Measurements from ENCODE around the gene ARHGAP45. TPM values are rescaled to one million over a fixed set of nuclear protein-coding genes. Genes with fewer than 3 reads are reported as not detected.

Gene ARHGAP45
- total and polyA plus RNA-seq, 2 of the 8 experiments (the other 6 are each of a cell fraction or from before 2014, with no cell fraction given) = 31.4 to 41.8 TPM

DNA sequence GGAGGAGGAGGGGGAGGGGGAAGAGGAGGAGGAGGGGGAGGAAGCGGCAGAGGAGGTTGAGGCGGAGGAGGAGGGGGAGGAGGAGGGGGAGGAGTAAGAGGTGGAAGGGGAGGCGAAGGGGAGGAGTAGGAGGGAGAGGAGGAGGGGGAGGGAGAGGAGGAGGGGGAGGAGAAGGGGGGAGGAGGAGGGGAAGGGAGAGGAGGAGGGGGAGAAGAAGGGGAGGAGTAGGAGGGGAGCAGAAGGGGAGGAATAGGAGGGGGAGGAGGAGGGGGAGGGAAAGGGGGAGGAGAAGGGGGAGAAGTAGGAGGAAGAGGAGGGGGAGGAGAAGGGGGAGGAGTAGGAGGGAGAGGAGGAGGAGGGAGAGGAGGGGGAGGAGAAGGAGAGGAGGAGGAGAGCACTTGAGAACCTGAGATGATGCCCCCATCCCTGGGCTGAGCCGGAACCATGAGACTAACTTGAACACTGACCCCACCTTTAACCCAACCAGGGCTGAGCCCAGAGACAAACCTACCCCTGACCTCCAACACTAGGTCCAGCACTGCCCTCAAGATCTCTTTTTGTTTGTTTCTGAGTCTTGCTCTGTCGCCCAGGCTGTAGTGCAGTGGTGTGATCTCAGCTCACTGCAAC is 14.5 kb upstream of the ARHGAP45 start:
- H2BK20ac ChIP-seq (ENCODE audit: low read length) = no peak overlapping the region
- no peaks in the 10 kb centered on the region for H3K79me1 ChIP-seq (ENCODE audit: low read depth, low read length)
- H3K23ac ChIP-seq (ENCODE audit: insufficient read length) = no peak overlapping the region
- H3K27ac ChIP-seq (ENCODE audit: low read depth, low read length) = no peak overlapping the region
- no peak overlapping the region for H2AK5ac ChIP-seq (ENCODE audit: low read depth, low read length)
- peaks cover 0 to 31% (median 8%) of the 10 kb centered on the region in 4 experiments; a peak in 6 of 8 replicates for H3K36me3 ChIP-seq (ENCODE audit: control insufficient read depth in 2 of 4, insufficient read depth in 4 of 4, low read length in 3 of 4)
- no peak overlapping the region for H3K4me2 ChIP-seq (ENCODE audit: insufficient read depth in 1 of 2, low read depth in 2 of 2, low read length in 2 of 2)
- FAIRE-seq (no peak), DNase-seq (ENCODE audit: low read depth in 1 of 2, low spot score in 2 of 2) (no peak)
- no peaks in the 10 kb centered on the region for H3K4me1 ChIP-seq (replicated peaks in 1 of 4; ENCODE audit: control insufficient read depth in 3 of 4, insufficient read depth in 4 of 4, low read length in 3 of 4)
- no peak overlapping the region for H2BK120ac ChIP-seq (replicated peaks; ENCODE audit: low read depth, low read length)
- H3K4me3 ChIP-seq (ENCODE audit: extremely low read depth in 1 of 4, insufficient read depth in 2 of 4, low read depth in 3 of 4, low read length in 4 of 4) = no peak overlapping the region
- H4K91ac ChIP-seq (replicated peaks; ENCODE audit: insufficient read length, low read length) = no peak overlapping the region
- no peak overlapping the region for H3K14ac ChIP-seq (ENCODE audit: insufficient read length)
- no peak overlapping the region for H3K18ac ChIP-seq (ENCODE audit: extremely low read depth, low read length)
- no peak overlapping the region for H2BK12ac ChIP-seq (ENCODE audit: low read depth, low read length)
- no peaks in the 10 kb centered on the region; a peak in 1 of 7 replicates for H3K27me3 ChIP-seq (replicated peaks in 1 of 4; ENCODE audit: control insufficient read depth in 3 of 4, extremely low read depth in 1 of 4, insufficient read depth in 3 of 4, low read length in 3 of 4)
- WGBS, 2 experiments (ENCODE audit: extremely low coverage in 1 of 2, insufficient coverage in 1 of 2, insufficient read length in 1 of 2, insufficient replicate concordance in 2 of 2, low coverage in 1 of 2, low lambda C conversion rate in 2 of 2, missing lambda C conversion rate in 1 of 2) = 86% methylated on average over 2 of the region's 5 CpGs; no CpG with 5 or more reads in 1 of the 2 experiments
- no peak overlapping the region for H3K9ac ChIP-seq (replicated peaks in 1 of 4; ENCODE audit: extremely low read depth in 1 of 4, low read depth in 3 of 4, low read length in 3 of 4)
- H4K20me1 ChIP-seq (replicated peaks in 1 of 2; ENCODE audit: control insufficient read depth in 1 of 2, insufficient read depth in 2 of 2, low read length in 2 of 2) = no peaks in the 10 kb centered on the region
- H4K8ac ChIP-seq (ENCODE audit: extremely low read depth, insufficient read depth, low read length) = no peak overlapping the region
- H3K4ac ChIP-seq (replicated peaks; ENCODE audit: insufficient read length, low read depth, low read length) = no peak overlapping the region
- peaks cover 19 to 41% of the 10 kb centered on the region in 2 experiments for H3K9me3 ChIP-seq (ENCODE audit: insufficient read depth in 2 of 2, low read depth in 1 of 2, low read length in 1 of 2)
- ChIA-PET POLR2A (ENCODE audit: partially characterized antibody) (interaction anchor here (1.1 to 1.5 kb wide), 5 partner anchors 8 to 36 kb away, joined by 3 to 4 read pairs (median 3); no protein-coding TSS in a partner anchor), CTCF (ENCODE audit: partially characterized antibody) (no interaction called here)
- no peak overlapping the region for H4K5ac ChIP-seq (ENCODE audit: insufficient read length, low read depth, low read length)
- no peak overlapping the region for H2BK15ac ChIP-seq (ENCODE audit: low read length)
- peaks cover 3% of the 10 kb centered on the region; the same call in 1 of the 2 replicates for H3K23me2 ChIP-seq (ENCODE audit: low read depth, low read length)
- no peak overlapping the region for H2AFZ ChIP-seq (ENCODE audit: low read length)
- H3K56ac ChIP-seq (replicated peaks; ENCODE audit: insufficient read length, low read depth, low read length) = no peak overlapping the region
- H2BK5ac ChIP-seq (ENCODE audit: low read depth, low read length) = no peak overlapping the region
- no peaks in the 10 kb centered on the region for H3K79me2 ChIP-seq (ENCODE audit: control insufficient read depth in 1 of 2, insufficient read depth in 2 of 2, low read length in 2 of 2)
- TF ChIP-seq EP300 (IDR thresholded peaks at IDR 0.05; ENCODE audit: borderline replicate concordance in 1 of 2, low read depth in 2 of 2, low read length in 2 of 2) = no peak
- TF ChIP-seq SAP30 (IDR thresholded peaks at IDR 0.05; ENCODE audit: insufficient read depth, insufficient replicate concordance, low read length) = no peak
- TF ChIP-seq KDM4A (IDR thresholded peaks at IDR 0.05; ENCODE audit: low read depth, low read length, severe bottlenecking) = no peak
- no peak for TF ChIP-seq MAX (IDR thresholded peaks at IDR 0.05)
- TF ChIP-seq BRCA1 (IDR thresholded peaks at IDR 0.05; ENCODE audit: low read depth, low read length) = no peak
- no peak for TF ChIP-seq RXRA (IDR thresholded peaks at IDR 0.05; ENCODE audit: insufficient read depth, low read depth, low read length)
- TF ChIP-seq CBX5 (IDR thresholded peaks at IDR 0.05; ENCODE audit: low read depth, low read length) = no peak
- TF ChIP-seq TCF12 (IDR thresholded peaks at IDR 0.05; ENCODE audit: low read depth, low read length) = no peak
- TF ChIP-seq POU5F1 (IDR thresholded peaks at IDR 0.05; ENCODE audit: low read depth, low read length) = no peak
- TF ChIP-seq POLR2A (IDR thresholded peaks at IDR 0.05; ENCODE audit: control extremely low read depth in 1 of 2, low read depth in 2 of 2, low read length in 2 of 2) = no peak
- TF ChIP-seq ZNF274 (IDR thresholded peaks at IDR 0.05; ENCODE audit: borderline replicate concordance, extremely low read depth, low read length) = no peak
- no peak for TF ChIP-seq CBX8 (IDR thresholded peaks at IDR 0.05; ENCODE audit: borderline replicate concordance, low read depth, low read length)
- no peak for TF ChIP-seq RNF2 (IDR thresholded peaks at IDR 0.05; ENCODE audit: borderline replicate concordance, low read depth, low read length, missing control alignments, poor library complexity, severe bottlenecking)
